ENCODE data around the gene PHF20. TPM values are rescaled to one million over a fixed set of nuclear protein-coding genes. Genes with fewer than 3 reads are reported as not detected.
A peak's percentile ranks its signal among the peaks of the same experiment; 100 is the strongest.
"Not testable (repeated sequence)": the region's sequence is repeated elsewhere in the genome, so short reads cannot be mapped to it uniquely, and the experiment has no call there.

Gene PHF20
- total RNA-seq, 1 donor from 2014 or later = 109 TPM

DNA sequence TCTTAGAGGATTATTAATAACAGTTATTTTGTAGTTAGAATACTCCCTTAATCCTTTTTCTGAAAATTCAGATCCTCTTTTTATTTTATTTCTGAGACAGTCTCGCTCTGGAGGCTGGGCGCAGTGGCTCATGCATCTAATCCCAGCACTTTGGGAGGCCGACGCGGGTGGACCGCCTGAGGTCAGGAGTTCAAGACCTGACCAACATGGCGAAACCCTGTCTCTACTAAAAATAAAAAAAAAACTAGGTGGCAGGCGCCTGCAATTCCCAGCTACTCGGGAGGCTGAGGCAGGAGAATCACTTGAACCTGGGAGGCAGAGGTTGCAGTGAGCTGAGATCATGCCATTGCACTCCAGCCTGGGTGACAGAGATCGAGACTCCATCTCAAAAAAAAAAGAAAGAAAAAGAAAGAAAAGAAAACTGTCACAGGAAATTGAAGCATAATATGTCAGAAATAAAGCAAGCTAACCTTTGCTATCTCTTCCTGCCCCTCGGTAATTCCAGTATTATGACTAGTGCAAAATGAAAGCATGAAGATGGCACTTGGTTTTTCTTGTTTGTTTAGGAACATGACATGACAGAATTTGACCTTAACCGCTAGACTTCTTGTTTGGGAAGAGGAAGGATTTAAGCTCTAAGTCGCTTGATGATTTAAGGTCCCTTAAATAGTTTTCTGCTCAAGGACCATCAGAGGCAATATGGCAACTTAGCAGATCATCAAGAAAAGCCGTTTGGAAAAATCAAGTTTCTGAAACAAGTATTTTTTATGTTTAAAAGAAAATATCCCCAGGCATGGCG lies 27.9 kb upstream of the PHF20 start:
- peaks cover 6 to 19% of the 10 kb centered on the region in 2 donors for H3K36me3 ChIP-seq
- H3K27ac ChIP-seq = peak overlapping the region; percentile 90 to 97
- peak overlapping the region in 1 of 2 donors; percentile 61 for H3K4me3 ChIP-seq
- H3K4me1 ChIP-seq = peaks cover 5 to 19% of the 10 kb centered on the region in 2 donors
- intact Hi-C loops (cut with DNase I) = loop anchor here (5.0 to 10.0 kb wide), 2 partner anchors 42 to 1039 kb away; partner anchors contain the start of gene TP53INP2
- TF ChIP-seq, protein P1, sequence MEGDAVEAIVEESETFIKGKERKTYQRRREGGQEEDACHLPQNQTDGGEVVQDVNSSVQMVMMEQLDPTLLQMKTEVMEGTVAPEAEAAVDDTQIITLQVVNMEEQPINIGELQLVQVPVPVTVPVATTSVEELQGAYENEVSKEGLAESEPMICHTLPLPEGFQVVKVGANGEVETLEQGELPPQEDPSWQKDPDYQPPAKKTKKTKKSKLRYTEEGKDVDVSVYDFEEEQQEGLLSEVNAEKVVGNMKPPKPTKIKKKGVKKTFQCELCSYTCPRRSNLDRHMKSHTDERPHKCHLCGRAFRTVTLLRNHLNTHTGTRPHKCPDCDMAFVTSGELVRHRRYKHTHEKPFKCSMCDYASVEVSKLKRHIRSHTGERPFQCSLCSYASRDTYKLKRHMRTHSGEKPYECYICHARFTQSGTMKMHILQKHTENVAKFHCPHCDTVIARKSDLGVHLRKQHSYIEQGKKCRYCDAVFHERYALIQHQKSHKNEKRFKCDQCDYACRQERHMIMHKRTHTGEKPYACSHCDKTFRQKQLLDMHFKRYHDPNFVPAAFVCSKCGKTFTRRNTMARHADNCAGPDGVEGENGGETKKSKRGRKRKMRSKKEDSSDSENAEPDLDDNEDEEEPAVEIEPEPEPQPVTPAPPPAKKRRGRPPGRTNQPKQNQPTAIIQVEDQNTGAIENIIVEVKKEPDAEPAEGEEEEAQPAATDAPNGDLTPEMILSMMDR (IDR thresholded peaks at IDR 0.05) = no peak
- DNase-seq (ENCODE audit: low spot score in 2 of 2) = no peak
- H3K9me3 ChIP-seq = no peaks in the 10 kb centered on the region
- H3K27me3 ChIP-seq = no peaks in the 10 kb centered on the region

DNA sequence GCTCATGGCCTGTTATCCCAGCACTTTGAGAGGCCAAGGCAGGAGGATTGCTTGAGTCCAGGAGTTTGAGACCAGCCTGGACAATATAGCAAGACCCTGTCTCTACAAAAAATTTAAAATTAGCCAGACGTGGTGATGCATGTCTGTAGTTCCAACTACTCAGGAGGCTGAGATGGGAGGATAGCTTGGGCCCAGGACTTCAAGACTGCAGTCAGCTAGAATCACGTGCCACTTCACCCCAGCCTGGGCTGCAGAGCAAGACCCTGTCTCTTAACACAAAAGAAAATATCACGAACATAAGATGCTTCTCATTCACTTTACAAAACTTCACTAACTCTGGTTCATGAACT lies 27.3 kb upstream of the PHF20 start:
- Histone ChIP-seq H3K4me1 (peaks cover 4 to 14% of the 10 kb centered on the region in 2 donors), H3K27ac (peak overlapping the region; percentile 90 to 97), H3K36me3 (peaks cover 5 to 13% of the 10 kb centered on the region in 2 donors)
- H3K9me3 ChIP-seq; H3K4me3 ChIP-seq; DNase-seq (ENCODE audit: low spot score in 2 of 2); H3K27me3 ChIP-seq: not testable (repeated sequence)
- intact Hi-C loops (cut with DNase I) = loop anchor here (5.0 to 10.0 kb wide), 2 partner anchors 42 to 1040 kb away; partner anchors contain the start of gene TP53INP2

DNA sequence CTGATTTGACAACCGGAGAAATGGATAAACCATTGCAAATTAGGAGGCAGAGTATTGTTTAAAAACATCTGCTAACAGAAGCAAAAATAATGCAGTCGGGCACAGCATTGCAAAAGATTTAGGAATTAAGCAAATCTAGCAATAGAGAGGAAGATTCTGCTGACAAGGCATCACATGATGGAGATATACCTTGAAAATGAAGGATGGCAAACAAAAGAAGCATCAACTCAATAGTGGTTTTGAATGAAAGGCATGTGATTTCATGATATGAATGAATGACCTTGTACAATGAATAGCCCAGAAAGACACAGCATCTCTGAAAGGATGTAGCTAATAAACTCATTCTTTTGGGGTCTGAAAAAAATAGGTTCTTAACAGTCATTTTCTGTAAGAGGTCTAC lies 21.2 kb upstream of the PHF20 start:
- TF ChIP-seq, protein P1 (IDR thresholded peaks at IDR 0.05) = no peak
- Histone ChIP-seq H3K4me3 (no peak overlapping the region), H3K4me1 (no peaks in the 10 kb centered on the region), H3K27me3 (no peaks in the 10 kb centered on the region), H3K9me3 (no peaks in the 10 kb centered on the region), H3K27ac (no peak overlapping the region), H3K36me3 (no peaks in the 10 kb centered on the region)
- no peak for DNase-seq (ENCODE audit: low spot score in 2 of 2)
- intact Hi-C loops (cut with DNase I) = no loop called here

DNA sequence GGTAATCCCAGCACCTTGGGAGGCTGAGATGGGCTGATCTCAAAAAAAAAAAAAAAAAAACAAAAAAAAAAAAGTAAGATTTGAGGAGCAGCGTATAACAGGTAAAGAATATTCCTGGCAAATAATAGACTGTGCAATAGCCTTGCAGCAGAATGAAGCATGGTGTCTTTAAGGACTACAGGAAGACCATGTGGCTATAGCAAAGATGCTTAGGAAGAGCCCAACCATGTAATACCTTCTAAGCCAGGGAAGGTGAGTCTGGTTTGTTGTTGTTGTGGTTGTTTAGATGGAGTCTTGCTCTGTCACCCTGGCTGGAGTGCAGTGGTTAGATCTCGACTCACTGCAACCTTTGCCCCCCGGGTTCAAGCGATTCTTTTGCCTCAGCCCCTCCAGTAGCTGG lies 15.4 kb upstream of the PHF20 start:
- Histone ChIP-seq H3K4me3 (no peak overlapping the region), H3K27ac (no peak overlapping the region), H3K9me3 (no peaks in the 10 kb centered on the region), H3K27me3 (no peaks in the 10 kb centered on the region), H3K4me1 (no peaks in the 10 kb centered on the region), H3K36me3 (no peaks in the 10 kb centered on the region)
- no peak for DNase-seq (ENCODE audit: low spot score in 2 of 2)
- TF ChIP-seq, protein P1 (IDR thresholded peaks at IDR 0.05) = no peak
- intact Hi-C loops (cut with DNase I) = no loop called here

DNA sequence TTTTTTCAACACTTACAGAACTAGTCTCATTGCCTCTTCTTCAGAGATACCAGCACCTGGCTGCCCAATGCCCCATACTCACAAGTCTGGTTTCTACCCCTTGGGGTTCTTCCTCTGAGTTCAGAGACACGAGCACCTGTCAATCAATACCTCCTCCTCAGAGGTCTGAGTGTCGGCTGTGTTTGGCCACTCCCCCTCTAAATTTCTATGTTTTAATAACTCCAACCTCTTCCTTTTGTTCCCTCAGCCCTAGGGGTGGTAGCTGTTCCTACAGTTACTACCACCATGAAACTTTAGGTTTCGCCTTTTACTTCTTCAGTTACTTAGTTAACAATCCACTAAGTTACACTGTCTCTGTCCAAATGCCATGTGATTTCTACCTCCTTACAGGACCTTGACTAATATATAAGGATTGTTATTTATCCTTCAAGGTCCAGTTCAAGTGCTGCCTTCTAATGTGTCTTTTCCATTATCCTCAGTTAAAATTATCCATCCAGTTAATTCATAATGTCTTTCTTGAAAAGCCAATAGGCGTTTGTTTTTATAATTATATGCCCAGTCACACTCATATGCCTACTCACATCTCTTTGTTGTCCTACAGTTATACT lies 14.6 kb upstream of the PHF20 start:
- H3K36me3 ChIP-seq = no peaks in the 10 kb centered on the region
- no peaks in the 10 kb centered on the region for H3K4me1 ChIP-seq
- intact Hi-C loops (cut with DNase I) = no loop called here
- no peaks in the 10 kb centered on the region for H3K27me3 ChIP-seq
- H3K9me3 ChIP-seq = no peaks in the 10 kb centered on the region
- no peak for DNase-seq (ENCODE audit: low spot score in 2 of 2)
- TF ChIP-seq, protein P1 (IDR thresholded peaks at IDR 0.05) = no peak
- H3K4me3 ChIP-seq = no peak overlapping the region
- H3K27ac ChIP-seq = no peak overlapping the region

DNA sequence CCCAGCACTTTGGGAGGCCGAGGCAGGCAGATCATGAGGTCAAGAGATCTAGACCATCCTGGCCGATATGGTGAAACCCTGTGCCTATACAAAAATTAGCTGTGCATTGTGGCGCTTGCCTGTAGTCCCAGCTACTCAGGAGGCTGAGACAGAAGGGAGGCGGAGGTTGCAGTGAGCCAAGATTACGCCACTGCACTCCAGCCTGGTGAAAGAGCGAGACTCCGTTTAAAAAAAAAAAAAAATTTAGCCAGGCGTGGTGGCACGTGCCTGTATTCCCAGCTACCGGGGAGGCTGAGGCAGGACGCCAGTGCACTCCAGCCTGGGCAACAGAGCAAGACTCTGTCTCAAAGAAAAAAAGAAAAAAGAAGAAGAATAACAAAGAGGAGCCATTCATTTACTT lies 10.3 kb upstream of the PHF20 start:
- H3K27me3 ChIP-seq; H3K4me1 ChIP-seq; H3K4me3 ChIP-seq; H3K27ac ChIP-seq; H3K36me3 ChIP-seq; DNase-seq (ENCODE audit: low spot score in 2 of 2); intact Hi-C loops (cut with DNase I); H3K9me3 ChIP-seq: not testable (repeated sequence)
